ENCODE measurements around the gene COL5A1.

DNA sequence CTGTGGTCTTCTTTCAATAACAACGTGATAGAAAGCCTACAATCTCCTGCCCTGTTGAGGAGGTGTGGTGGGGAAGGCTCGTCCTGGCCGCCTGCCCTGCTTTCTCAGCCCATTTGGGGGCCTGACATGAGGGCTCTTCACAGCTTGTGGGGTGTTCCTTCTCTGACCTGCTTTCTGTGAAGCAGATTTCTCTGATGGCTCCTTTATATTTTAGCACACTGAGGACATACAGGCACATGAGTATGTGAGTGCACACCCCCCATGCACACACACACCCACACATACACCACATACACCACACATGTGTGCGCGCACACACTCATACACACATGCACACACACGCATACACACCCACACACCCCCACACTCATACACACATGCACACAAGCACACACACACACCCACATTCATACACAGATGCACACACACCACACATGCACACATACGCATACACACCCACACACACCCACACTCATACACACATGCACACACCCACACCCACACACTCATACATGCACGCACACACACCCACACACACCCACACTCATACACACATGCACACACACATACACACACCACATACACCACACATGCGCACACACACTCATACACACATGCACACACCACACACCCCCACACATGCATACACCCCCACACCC is 117.5 kb downstream of the COL5A1 start:
- TF ChIP-seq POLR2A (IDR thresholded peaks at IDR 0.05), result no peak
- TF ChIP-seq, protein P1, sequence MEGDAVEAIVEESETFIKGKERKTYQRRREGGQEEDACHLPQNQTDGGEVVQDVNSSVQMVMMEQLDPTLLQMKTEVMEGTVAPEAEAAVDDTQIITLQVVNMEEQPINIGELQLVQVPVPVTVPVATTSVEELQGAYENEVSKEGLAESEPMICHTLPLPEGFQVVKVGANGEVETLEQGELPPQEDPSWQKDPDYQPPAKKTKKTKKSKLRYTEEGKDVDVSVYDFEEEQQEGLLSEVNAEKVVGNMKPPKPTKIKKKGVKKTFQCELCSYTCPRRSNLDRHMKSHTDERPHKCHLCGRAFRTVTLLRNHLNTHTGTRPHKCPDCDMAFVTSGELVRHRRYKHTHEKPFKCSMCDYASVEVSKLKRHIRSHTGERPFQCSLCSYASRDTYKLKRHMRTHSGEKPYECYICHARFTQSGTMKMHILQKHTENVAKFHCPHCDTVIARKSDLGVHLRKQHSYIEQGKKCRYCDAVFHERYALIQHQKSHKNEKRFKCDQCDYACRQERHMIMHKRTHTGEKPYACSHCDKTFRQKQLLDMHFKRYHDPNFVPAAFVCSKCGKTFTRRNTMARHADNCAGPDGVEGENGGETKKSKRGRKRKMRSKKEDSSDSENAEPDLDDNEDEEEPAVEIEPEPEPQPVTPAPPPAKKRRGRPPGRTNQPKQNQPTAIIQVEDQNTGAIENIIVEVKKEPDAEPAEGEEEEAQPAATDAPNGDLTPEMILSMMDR (IDR thresholded peaks at IDR 0.05), result no peak

All from Peyer's patch (tissue), 4 donors.